ENCODE measurements around the gene FMNL2.

DNA sequence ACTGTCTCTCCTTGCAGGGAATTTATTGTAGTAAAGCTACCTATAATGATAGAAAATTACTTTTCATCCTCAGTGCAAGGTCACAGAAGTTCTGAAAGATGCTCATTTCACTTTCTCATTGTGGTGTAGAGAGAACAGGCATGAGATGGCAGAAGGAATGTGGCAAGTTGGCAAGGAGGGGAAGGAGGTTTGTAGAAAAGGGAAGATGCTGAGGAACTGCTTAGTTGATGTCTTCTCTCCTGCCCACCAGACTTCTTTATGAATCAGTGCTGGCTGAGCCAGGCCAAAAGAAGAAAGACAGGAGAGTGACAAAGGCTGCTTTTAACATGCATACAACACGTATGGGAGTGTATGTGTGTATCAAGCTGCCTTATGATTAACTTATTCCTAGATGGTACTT is 217.9 kb downstream of the FMNL2 start:
- TF ChIP-seq, protein P1, sequence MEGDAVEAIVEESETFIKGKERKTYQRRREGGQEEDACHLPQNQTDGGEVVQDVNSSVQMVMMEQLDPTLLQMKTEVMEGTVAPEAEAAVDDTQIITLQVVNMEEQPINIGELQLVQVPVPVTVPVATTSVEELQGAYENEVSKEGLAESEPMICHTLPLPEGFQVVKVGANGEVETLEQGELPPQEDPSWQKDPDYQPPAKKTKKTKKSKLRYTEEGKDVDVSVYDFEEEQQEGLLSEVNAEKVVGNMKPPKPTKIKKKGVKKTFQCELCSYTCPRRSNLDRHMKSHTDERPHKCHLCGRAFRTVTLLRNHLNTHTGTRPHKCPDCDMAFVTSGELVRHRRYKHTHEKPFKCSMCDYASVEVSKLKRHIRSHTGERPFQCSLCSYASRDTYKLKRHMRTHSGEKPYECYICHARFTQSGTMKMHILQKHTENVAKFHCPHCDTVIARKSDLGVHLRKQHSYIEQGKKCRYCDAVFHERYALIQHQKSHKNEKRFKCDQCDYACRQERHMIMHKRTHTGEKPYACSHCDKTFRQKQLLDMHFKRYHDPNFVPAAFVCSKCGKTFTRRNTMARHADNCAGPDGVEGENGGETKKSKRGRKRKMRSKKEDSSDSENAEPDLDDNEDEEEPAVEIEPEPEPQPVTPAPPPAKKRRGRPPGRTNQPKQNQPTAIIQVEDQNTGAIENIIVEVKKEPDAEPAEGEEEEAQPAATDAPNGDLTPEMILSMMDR (IDR thresholded peaks at IDR 0.05), result no peak
- no peak for TF ChIP-seq POLR2AphosphoS5 (IDR thresholded peaks at IDR 0.05; ENCODE audit: low read depth, low read length)
- TF ChIP-seq, protein P2, sequence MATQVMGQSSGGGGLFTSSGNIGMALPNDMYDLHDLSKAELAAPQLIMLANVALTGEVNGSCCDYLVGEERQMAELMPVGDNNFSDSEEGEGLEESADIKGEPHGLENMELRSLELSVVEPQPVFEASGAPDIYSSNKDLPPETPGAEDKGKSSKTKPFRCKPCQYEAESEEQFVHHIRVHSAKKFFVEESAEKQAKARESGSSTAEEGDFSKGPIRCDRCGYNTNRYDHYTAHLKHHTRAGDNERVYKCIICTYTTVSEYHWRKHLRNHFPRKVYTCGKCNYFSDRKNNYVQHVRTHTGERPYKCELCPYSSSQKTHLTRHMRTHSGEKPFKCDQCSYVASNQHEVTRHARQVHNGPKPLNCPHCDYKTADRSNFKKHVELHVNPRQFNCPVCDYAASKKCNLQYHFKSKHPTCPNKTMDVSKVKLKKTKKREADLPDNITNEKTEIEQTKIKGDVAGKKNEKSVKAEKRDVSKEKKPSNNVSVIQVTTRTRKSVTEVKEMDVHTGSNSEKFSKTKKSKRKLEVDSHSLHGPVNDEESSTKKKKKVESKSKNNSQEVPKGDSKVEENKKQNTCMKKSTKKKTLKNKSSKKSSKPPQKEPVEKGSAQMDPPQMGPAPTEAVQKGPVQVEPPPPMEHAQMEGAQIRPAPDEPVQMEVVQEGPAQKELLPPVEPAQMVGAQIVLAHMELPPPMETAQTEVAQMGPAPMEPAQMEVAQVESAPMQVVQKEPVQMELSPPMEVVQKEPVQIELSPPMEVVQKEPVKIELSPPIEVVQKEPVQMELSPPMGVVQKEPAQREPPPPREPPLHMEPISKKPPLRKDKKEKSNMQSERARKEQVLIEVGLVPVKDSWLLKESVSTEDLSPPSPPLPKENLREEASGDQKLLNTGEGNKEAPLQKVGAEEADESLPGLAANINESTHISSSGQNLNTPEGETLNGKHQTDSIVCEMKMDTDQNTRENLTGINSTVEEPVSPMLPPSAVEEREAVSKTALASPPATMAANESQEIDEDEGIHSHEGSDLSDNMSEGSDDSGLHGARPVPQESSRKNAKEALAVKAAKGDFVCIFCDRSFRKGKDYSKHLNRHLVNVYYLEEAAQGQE (IDR thresholded peaks at IDR 0.05; ENCODE audit: insufficient read depth in 1 of 2, low read depth in 2 of 2, low read length in 1 of 2), result no peak

All from Panc1 (cell line).